RWPE2 (cell line): ENCODE data around the gene RFNG.
A peak's percentile ranks its signal among the peaks of the same experiment; 100 is the strongest.

Source experiments
- ATAC-seq: fragments of 200-7000 bp; cut with Tn5 transposase; 3 replicates; pipeline ENCODE4 v1.9.1; 2021; ENCODE audit warnings: low read depth
- DNase-seq: peaks from one replicate; pipeline ENCODE4 v3.0.0-alpha.2; 2020; ENCODE audit warnings: low spot score
- H3K27ac ChIP-seq: fragments of 450-650 bp; 2 replicates; pipeline ENCODE4 v1.5.1; 2017; ENCODE audit warnings: mild to moderate bottlenecking; ENCODE audit not compliant: poor library complexity, severe bottlenecking
- H3K27me3 ChIP-seq: fragments of 250-450 bp; sonication (Bioruptor Pico); 2 replicates; pipeline ENCODE4 v1.5.1; 2021; ENCODE audit warnings: mild to moderate bottlenecking, moderate library complexity; ENCODE audit not compliant: insufficient read depth, poor library complexity, severe bottlenecking
- H3K36me3 ChIP-seq: fragments of 250-450 bp; sonication (Bioruptor Pico); 2 replicates; pipeline ENCODE4 v1.5.1; 2020; ENCODE audit warnings: low read depth, mild to moderate bottlenecking, moderate library complexity
- H3K4me1 ChIP-seq: fragments of 250-450 bp; sonication (Bioruptor Pico); 2 replicates; pipeline ENCODE4 v1.5.1; 2021; ENCODE audit warnings: mild to moderate bottlenecking, moderate library complexity; ENCODE audit not compliant: insufficient read depth, poor library complexity, severe bottlenecking
- H3K4me3 ChIP-seq: fragments of 250-450 bp; sonication (Bioruptor Pico); 2 replicates; pipeline ENCODE4 v1.5.1; 2021; ENCODE audit warnings: mild to moderate bottlenecking, moderate library complexity; ENCODE audit not compliant: severe bottlenecking
- H3K9me3 ChIP-seq: fragments of 250-450 bp; sonication (Bioruptor Pico); 2 replicates; pipeline ENCODE4 v1.5.1; 2021; ENCODE audit warnings: mild to moderate bottlenecking, moderate library complexity; ENCODE audit not compliant: severe bottlenecking
- CTCF ChIP-seq: fragments of 450-650 bp; IDR thresholded peaks from one replicate; pipeline ENCODE4 v1.5.1; 2017; ENCODE audit warnings: mild to moderate bottlenecking, moderate library complexity; ENCODE audit not compliant: poor library complexity, severe bottlenecking

RFNG gene

GRCh38 chr17:82065193-82065637, 13.6 kb upstream of the RFNG start:
- no peak for TF ChIP-seq CTCF
- Histone ChIP-seq H3K4me1 (no peaks in the 10 kb centered on the region), H3K36me3 (peaks cover 40% of the 10 kb centered on the region), H3K27me3 (no peaks in the 10 kb centered on the region), H3K9me3 (no peaks in the 10 kb centered on the region), H3K4me3 (peak overlapping the region; percentile 98), H3K27ac (peak overlapping the region; percentile 41)
- no peak for DNase-seq
- ATAC-seq, result peak; percentile 3; the same call in 1 of the 3 replicates

GRCh38 chr17:82064433-82065192, 13.0 kb upstream of the RFNG start:
- peak; percentile 47; the same call in 2 of the 3 replicates for ATAC-seq
- no peak for DNase-seq
- TF ChIP-seq CTCF, result no peak
- Histone ChIP-seq H3K27me3 (no peaks in the 10 kb centered on the region), H3K9me3 (no peaks in the 10 kb centered on the region), H3K27ac (peak overlapping the region; percentile 41), H3K4me3 (peak overlapping the region; percentile 98), H3K36me3 (peaks cover 46% of the 10 kb centered on the region), H3K4me1 (no peaks in the 10 kb centered on the region)

GRCh38 chr17:82063424-82064415, 12.1 kb upstream of the RFNG start:
- Histone ChIP-seq H3K4me1 (no peaks in the 10 kb centered on the region), H3K27ac (no peak overlapping the region)
- no peak for ATAC-seq

GRCh38 chr17:82062984-82063368, 11.4 kb upstream of the RFNG start:
- H3K36me3 ChIP-seq, result peaks cover 63% of the 10 kb centered on the region
- no peaks in the 10 kb centered on the region for H3K27me3 ChIP-seq
- TF ChIP-seq CTCF, result no peak
- no peaks in the 10 kb centered on the region for H3K9me3 ChIP-seq
- no peak overlapping the region for H3K4me3 ChIP-seq
- ATAC-seq (no peak), DNase-seq (no peak)
- no peaks in the 10 kb centered on the region for H3K4me1 ChIP-seq
- no peak overlapping the region for H3K27ac ChIP-seq

More at GRCh38 chr17:82063424-82064415, 12.1 kb upstream of the RFNG start:
- Histone ChIP-seq H3K9me3 (no peaks in the 10 kb centered on the region), H3K27me3 (no peaks in the 10 kb centered on the region), H3K36me3 (peaks cover 55% of the 10 kb centered on the region), H3K4me3 (no peak overlapping the region)
- no peak for TF ChIP-seq CTCF
- DNase-seq, result no peak
